ENCODE measurements around the gene THUMPD3.

GRCh38 chr3:9396632-9397331 lies 33.9 kb downstream of the THUMPD3 start:
- TF ChIP-seq CTCF (IDR thresholded peaks at IDR 0.05) (no peak), POLR2A (IDR thresholded peaks at IDR 0.05) (no peak), EP300 (IDR thresholded peaks at IDR 0.05) (peak in 1 of 4 donors; percentile 2)
